ENCODE data around the gene PRM2. TPM values are rescaled to one million over a fixed set of nuclear protein-coding genes. Genes with fewer than 3 reads are reported as not detected.

The PRM2 gene
- polyA plus RNA-seq, 2 of the 4 experiments (the other 2 are of a cell fraction) = not detected

DNA sequence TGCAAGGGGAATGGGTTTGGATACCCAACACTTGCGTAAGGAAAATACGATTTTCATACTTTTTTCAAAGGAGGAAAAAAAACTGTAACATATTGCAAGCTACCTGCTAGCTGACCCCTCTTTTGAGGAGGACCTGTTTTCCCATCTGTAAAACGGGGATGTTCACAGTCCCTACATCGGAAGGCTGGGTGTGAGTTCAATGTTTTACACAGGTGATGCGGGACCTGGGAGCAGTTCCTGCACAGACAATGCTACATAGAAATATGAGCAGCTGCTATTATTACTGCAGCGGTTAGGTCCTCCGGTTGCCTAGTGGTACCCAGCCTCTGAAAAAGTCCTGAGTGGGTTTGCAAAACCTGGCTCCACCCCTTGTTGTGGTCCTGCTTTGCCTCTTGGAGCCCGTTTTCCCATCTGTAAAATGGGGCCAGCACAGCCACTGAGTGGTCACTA is 23.8 kb downstream of the PRM2 start:
- ChIA-PET POLR2A (no interaction called here), CTCF (interaction anchor here (12.3 kb wide), 1 partner anchor 285 kb away, joined by 364 read pairs; no protein-coding TSS in a partner anchor)
- Histone ChIP-seq H3K27ac (no peak overlapping the region), H3K4me2 (no peak overlapping the region), H3K9me3 (no peaks in the 10 kb centered on the region), H3K4me1 (0 out of 3 replicates have a peak, but pooled peaks cover 5% of the 10 kb centered on the region), H3K4me3 (no peak overlapping the region)
- FAIRE-seq = no peak
- ATAC-seq = no peak
- WGBS (ENCODE audit: missing lambda C conversion rate) = 79% methylated on average over 8 of the region's 8 CpGs
- no peak for DNase-seq (ENCODE audit: low read depth in 1 of 2, low spot score in 1 of 2)
- TF ChIP-seq, protein P1, sequence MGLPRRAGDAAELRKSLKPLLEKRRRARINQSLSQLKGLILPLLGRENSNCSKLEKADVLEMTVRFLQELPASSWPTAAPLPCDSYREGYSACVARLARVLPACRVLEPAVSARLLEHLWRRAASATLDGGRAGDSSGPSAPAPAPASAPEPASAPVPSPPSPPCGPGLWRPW (IDR thresholded peaks at IDR 0.05) = no peak
- TF ChIP-seq SMC3 (IDR thresholded peaks at IDR 0.05) = no peak
- TF ChIP-seq, protein P2, sequence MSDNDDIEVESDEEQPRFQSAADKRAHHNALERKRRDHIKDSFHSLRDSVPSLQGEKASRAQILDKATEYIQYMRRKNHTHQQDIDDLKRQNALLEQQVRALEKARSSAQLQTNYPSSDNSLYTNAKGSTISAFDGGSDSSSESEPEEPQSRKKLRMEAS (IDR thresholded peaks at IDR 0.05) = no peak
- TF ChIP-seq NFE2L2 (conservative IDR thresholded peaks at IDR 0.05; ENCODE audit: low read length) = no peak
- no peak for TF ChIP-seq RARB (CRISPR knock-in tag; IDR thresholded peaks at IDR 0.05)
- TF ChIP-seq JUNB (IDR thresholded peaks at IDR 0.05) = no peak
- TF ChIP-seq ESRRA (IDR thresholded peaks at IDR 0.05; ENCODE audit: borderline replicate concordance, low read length) = no peak
- no peak for TF ChIP-seq POLR2A (IDR thresholded peaks at IDR 0.05; ENCODE audit: low read length)
- no peak for TF ChIP-seq HOXB5 (CRISPR knock-in tag; IDR thresholded peaks at IDR 0.05)
- no peak for TF ChIP-seq CBX2 (IDR thresholded peaks at IDR 0.05; ENCODE audit: borderline replicate concordance, low read depth)
- no peak for TF ChIP-seq PHF8 (IDR thresholded peaks at IDR 0.05; ENCODE audit: borderline replicate concordance, low read depth)
- TF ChIP-seq ZC3H11A (IDR thresholded peaks at IDR 0.05) = no peak
- no peak for TF ChIP-seq RFX5 (IDR thresholded peaks at IDR 0.05)
- TF ChIP-seq FOSB (CRISPR knock-in tag; IDR thresholded peaks at IDR 0.05) = no peak
- TF ChIP-seq SREBF2 (IDR thresholded peaks at IDR 0.05) = no peak
- TF ChIP-seq, protein P3, sequence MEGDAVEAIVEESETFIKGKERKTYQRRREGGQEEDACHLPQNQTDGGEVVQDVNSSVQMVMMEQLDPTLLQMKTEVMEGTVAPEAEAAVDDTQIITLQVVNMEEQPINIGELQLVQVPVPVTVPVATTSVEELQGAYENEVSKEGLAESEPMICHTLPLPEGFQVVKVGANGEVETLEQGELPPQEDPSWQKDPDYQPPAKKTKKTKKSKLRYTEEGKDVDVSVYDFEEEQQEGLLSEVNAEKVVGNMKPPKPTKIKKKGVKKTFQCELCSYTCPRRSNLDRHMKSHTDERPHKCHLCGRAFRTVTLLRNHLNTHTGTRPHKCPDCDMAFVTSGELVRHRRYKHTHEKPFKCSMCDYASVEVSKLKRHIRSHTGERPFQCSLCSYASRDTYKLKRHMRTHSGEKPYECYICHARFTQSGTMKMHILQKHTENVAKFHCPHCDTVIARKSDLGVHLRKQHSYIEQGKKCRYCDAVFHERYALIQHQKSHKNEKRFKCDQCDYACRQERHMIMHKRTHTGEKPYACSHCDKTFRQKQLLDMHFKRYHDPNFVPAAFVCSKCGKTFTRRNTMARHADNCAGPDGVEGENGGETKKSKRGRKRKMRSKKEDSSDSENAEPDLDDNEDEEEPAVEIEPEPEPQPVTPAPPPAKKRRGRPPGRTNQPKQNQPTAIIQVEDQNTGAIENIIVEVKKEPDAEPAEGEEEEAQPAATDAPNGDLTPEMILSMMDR (IDR thresholded peaks at IDR 0.05) = no peak
- TF ChIP-seq FOSL2 (IDR thresholded peaks at IDR 0.05) = no peak
- TF ChIP-seq FOSL2 (CRISPR knock-in tag; IDR thresholded peaks at IDR 0.05) = no peak
- TF ChIP-seq EHMT2 (IDR thresholded peaks at IDR 0.05; ENCODE audit: low read depth) = no peak

DNA sequence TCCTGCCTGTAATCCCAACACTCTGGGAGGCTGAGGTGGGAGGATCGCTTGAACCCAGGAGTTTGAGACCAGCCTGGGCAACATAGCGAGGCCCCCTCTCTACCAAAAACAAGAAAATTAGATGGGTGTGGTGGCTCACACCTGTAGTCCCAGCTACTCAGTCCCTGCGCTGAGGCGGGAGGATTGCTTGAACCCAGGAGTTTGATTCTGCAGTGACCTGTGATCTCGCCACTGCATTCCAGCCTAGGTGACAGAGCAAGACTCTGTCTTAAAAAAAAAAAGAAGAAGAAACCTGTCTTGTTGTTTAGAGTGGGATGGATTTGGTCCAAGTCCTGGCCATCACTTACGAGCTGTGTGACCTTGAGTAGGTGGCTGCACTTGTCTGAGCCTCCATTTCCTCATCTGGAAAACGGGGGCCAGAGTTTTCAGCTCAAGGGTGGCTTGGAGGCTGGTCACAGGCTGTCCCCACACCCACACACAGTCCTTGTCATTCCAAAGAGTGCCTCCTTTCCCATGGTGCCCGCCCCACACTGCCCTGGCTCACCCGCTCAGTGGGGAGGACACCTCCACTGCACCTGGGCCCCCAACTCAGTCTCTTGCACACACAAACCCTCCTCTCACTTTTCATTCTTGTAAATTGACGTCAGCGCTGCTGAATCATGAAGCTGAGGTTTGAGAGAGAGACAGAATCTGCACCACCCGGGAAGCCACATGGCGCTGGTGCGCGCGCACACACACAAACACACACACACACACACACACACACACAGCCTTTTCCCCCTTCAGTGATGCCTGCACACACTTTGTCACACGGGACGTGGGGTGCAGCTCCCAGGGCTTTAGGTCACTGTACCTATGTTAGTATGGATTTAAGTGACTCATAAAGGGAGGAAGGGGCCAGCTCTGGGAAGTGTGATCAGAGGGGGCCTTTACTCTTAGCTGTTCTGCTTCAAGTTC is 24.5 kb downstream of the PRM2 start:
- Histone ChIP-seq H3K27ac (no peak overlapping the region), H3K9me3 (no peaks in the 10 kb centered on the region), H3K4me1 (0 out of 3 replicates have a peak, but pooled peaks cover 3% of the 10 kb centered on the region), H3K4me2 (no peak overlapping the region), H3K4me3 (no peak overlapping the region)
- FAIRE-seq (no peak), DNase-seq (ENCODE audit: low read depth in 1 of 2, low spot score in 1 of 2) (no peak), ATAC-seq (no peak)
- CTCF ChIA-PET = interaction anchor here (12.3 kb wide), 1 partner anchor 285 kb away, joined by 364 read pairs; no protein-coding TSS in a partner anchor
- 79% methylated on average over 18 of the region's 18 CpGs for whole genome bisulfite sequencing (ENCODE audit: missing lambda C conversion rate)
- POLR2A ChIA-PET = no interaction called here
- no peak for TF ChIP-seq HEYL (CRISPR knock-in tag; IDR thresholded peaks at IDR 0.05)
- no peak for TF ChIP-seq NFE2L2 (conservative IDR thresholded peaks at IDR 0.05; ENCODE audit: low read length)
- no peak for TF ChIP-seq ZFP36 (IDR thresholded peaks at IDR 0.05; ENCODE audit: borderline replicate concordance, partially characterized antibody)
- TF ChIP-seq, protein P4, sequence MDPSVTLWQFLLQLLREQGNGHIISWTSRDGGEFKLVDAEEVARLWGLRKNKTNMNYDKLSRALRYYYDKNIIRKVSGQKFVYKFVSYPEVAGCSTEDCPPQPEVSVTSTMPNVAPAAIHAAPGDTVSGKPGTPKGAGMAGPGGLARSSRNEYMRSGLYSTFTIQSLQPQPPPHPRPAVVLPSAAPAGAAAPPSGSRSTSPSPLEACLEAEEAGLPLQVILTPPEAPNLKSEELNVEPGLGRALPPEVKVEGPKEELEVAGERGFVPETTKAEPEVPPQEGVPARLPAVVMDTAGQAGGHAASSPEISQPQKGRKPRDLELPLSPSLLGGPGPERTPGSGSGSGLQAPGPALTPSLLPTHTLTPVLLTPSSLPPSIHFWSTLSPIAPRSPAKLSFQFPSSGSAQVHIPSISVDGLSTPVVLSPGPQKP (IDR thresholded peaks at IDR 0.05; ENCODE audit: low read depth, low read length) = no peak
- TF ChIP-seq, protein P5, sequence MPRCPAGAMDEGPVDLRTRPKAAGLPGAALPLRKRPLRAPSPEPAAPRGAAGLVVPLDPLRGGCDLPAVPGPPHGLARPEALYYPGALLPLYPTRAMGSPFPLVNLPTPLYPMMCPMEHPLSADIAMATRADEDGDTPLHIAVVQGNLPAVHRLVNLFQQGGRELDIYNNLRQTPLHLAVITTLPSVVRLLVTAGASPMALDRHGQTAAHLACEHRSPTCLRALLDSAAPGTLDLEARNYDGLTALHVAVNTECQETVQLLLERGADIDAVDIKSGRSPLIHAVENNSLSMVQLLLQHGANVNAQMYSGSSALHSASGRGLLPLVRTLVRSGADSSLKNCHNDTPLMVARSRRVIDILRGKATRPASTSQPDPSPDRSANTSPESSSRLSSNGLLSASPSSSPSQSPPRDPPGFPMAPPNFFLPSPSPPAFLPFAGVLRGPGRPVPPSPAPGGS (IDR thresholded peaks at IDR 0.05) = no peak
- no peak for TF ChIP-seq POLR2AphosphoS2 (conservative IDR thresholded peaks at IDR 0.05; ENCODE audit: low read length)
- no peak for TF ChIP-seq CHD2 (IDR thresholded peaks at IDR 0.05; ENCODE audit: low read length, partially characterized antibody)
- TF ChIP-seq FOXS1 (CRISPR knock-in tag; IDR thresholded peaks at IDR 0.05) = no peak
- no peak for TF ChIP-seq RCOR1 (IDR thresholded peaks at IDR 0.05; ENCODE audit: low read depth, low read length)
- TF ChIP-seq, protein P6, sequence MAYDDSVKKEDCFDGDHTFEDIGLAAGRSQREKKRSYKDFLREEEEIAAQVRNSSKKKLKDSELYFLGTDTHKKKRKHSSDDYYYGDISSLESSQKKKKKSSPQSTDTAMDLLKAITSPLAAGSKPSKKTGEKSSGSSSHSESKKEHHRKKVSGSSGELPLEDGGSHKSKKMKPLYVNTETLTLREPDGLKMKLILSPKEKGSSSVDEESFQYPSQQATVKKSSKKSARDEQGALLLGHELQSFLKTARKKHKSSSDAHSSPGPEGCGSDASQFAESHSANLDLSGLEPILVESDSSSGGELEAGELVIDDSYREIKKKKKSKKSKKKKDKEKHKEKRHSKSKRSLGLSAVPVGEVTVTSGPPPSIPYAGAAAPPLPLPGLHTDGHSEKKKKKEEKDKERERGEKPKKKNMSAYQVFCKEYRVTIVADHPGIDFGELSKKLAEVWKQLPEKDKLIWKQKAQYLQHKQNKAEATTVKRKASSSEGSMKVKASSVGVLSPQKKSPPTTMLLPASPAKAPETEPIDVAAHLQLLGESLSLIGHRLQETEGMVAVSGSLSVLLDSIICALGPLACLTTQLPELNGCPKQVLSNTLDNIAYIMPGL (CRISPR knock-in tag; IDR thresholded peaks at IDR 0.05; ENCODE audit: borderline replicate concordance) = no peak

Data from A549 (cell line).